ENCODE data around the gene ZACN. TPM values are rescaled to one million over a fixed set of nuclear protein-coding genes. Genes with fewer than 3 reads are reported as not detected.

The ZACN gene
- total RNA-seq, 2 donors from 2014 or later: not detected

- Histone ChIP-seq H3K4me3 (no peak overlapping the region), H3K27ac (no peak overlapping the region), H3K9me3 (no peaks in the 10 kb centered on the region), H3K27me3 (replicated peaks; ENCODE audit: insufficient read depth) (no peaks in the 10 kb centered on the region), H3K36me3 (peaks cover 20 to 44% of the 10 kb centered on the region in 2 donors), H3K4me1 (replicated peaks) (no peaks in the 10 kb centered on the region)
- intact Hi-C loops (cut with DNase I): no loop called here
- no peak for DNase-seq (ENCODE audit: low spot score)
- 93% methylated on average over 9 of the region's 9 CpGs for WGBS
- TF ChIP-seq POLR2A (IDR thresholded peaks at IDR 0.05) (no peak), POLR2AphosphoS5 (IDR thresholded peaks at IDR 0.05) (no peak), CTCF (IDR thresholded peaks at IDR 0.05) (no peak)
Observed at GRCh38 chr17:76086384-76086783, 7.4 kb downstream of the ZACN start.

GRCh38 chr17:76087531-76087930, 8.5 kb downstream of the ZACN start:
- Histone ChIP-seq H3K27ac (no peak overlapping the region), H3K4me1 (replicated peaks) (no peaks in the 10 kb centered on the region), H3K4me3 (no peak overlapping the region), H3K9me3 (no peaks in the 10 kb centered on the region), H3K36me3 (peaks cover 20 to 42% of the 10 kb centered on the region in 2 donors), H3K27me3 (replicated peaks; ENCODE audit: insufficient read depth) (no peaks in the 10 kb centered on the region)
- 95% methylated on average over 11 of the region's 11 CpGs for WGBS
- TF ChIP-seq POLR2AphosphoS5 (IDR thresholded peaks at IDR 0.05) (no peak), CTCF (IDR thresholded peaks at IDR 0.05) (no peak), POLR2A (IDR thresholded peaks at IDR 0.05) (no peak)
- intact Hi-C loops (cut with DNase I): no loop called here
- no peak for DNase-seq (ENCODE audit: low spot score)

- H3K27me3 ChIP-seq (replicated peaks; ENCODE audit: insufficient read depth): no peaks in the 10 kb centered on the region
- peaks cover 23 to 34% of the 10 kb centered on the region in 2 donors for H3K36me3 ChIP-seq
- intact Hi-C loops (cut with DNase I): no loop called here
- no peaks in the 10 kb centered on the region for H3K9me3 ChIP-seq
- H3K4me3 ChIP-seq: no peak overlapping the region
- no peaks in the 10 kb centered on the region for H3K4me1 ChIP-seq (replicated peaks)
- no peak overlapping the region for H3K27ac ChIP-seq
- no peak for TF ChIP-seq CTCF (IDR thresholded peaks at IDR 0.05)
- TF ChIP-seq POLR2AphosphoS5 (IDR thresholded peaks at IDR 0.05): no peak
- TF ChIP-seq POLR2A (IDR thresholded peaks at IDR 0.05): no peak
- DNase-seq (ENCODE audit: low spot score): no peak
- 90% methylated on average over 25 of the region's 25 CpGs for WGBS
Observed at GRCh38 chr17:76088041-76088867, 9.3 kb downstream of the ZACN start.

- Histone ChIP-seq H3K4me1 (replicated peaks) (no peaks in the 10 kb centered on the region), H3K27ac (no peak overlapping the region), H3K4me3 (no peak overlapping the region), H3K36me3 (peaks cover 29 to 40% of the 10 kb centered on the region in 2 donors), H3K9me3 (no peaks in the 10 kb centered on the region), H3K27me3 (replicated peaks; ENCODE audit: insufficient read depth) (no peaks in the 10 kb centered on the region)
- intact Hi-C loops (cut with DNase I): no loop called here
- WGBS: 89% methylated on average over 25 of the region's 25 CpGs
- TF ChIP-seq POLR2AphosphoS5 (IDR thresholded peaks at IDR 0.05) (no peak), CTCF (IDR thresholded peaks at IDR 0.05) (no peak), POLR2A (IDR thresholded peaks at IDR 0.05) (no peak)
- DNase-seq (ENCODE audit: low spot score): no peak
Observed at GRCh38 chr17:76088868-76089576, 10.0 kb downstream of the ZACN start.

Data from prostate gland (tissue), 2 donors.